Left ventricle myocardium inferior (tissue), 1 donor: ENCODE measurements around the gene RAC2. TPM values are rescaled to one million over a fixed set of nuclear protein-coding genes. Genes with fewer than 3 reads are reported as not detected.
"Not testable (repeated sequence)": the region's sequence is repeated elsewhere in the genome, so short reads cannot be mapped to it uniquely, and the experiment has no call there.

Experiments used
- DNase-seq: peaks from one replicate; pipeline ENCODE4 v3.0.0-alpha.2; 2020
- H3K27ac ChIP-seq: fragments of 200-600 bp; replicated peaks from 2 replicates; pipeline ENCODE4 v1.8.0; 2021
- H3K27me3 ChIP-seq: fragments of 200-600 bp; 2 replicates; pipeline ENCODE4 v1.8.0; 2021; ENCODE audit warnings: low read depth
- H3K36me3 ChIP-seq: fragments of 200-600 bp; 2 replicates; pipeline ENCODE4 v1.8.0; 2021
- H3K4me1 ChIP-seq: fragments of 200-600 bp; 2 replicates; pipeline ENCODE4 v1.8.0; 2021
- H3K4me3 ChIP-seq: fragments of 200-600 bp; 2 replicates; pipeline ENCODE4 v1.8.0; 2021; ENCODE audit warnings: mild to moderate bottlenecking, moderate library complexity
- H3K9me3 ChIP-seq: fragments of 200-600 bp; replicated peaks from 2 replicates; pipeline ENCODE4 v1.8.0; 2021
- intact Hi-C: fragments of 100-400 bp; cut with micrococcal nuclease; formaldehyde crosslinking; loops from one replicate; pipeline ENCODE4 v1.11.0; 2022
- total RNA-seq: library from RNA; stranded (reverse); fragmentation: NEBNext Ultra II Directional; extraction: Animal tissue kit (Norgen Biotek cat#: 25700); gene quantifications from one replicate; pipeline ENCODE4 v1.2.1, GENCODE V29; 2021
- TF ChIP-seq, protein P1 (sequence below): fragments of 200-600 bp; IDR thresholded peaks from 2 replicates; pipeline ENCODE4 v1.8.0; 2021; ENCODE audit warnings: antibody characterized with exemption, mild to moderate bottlenecking, borderline replicate concordance
- donor health status: DM: no; HTN: yes; CAD: no; lungs with severe emphysema.

The RAC2 gene
- total RNA-seq, 1 donor from 2014 or later: 1.8 TPM

DNA sequence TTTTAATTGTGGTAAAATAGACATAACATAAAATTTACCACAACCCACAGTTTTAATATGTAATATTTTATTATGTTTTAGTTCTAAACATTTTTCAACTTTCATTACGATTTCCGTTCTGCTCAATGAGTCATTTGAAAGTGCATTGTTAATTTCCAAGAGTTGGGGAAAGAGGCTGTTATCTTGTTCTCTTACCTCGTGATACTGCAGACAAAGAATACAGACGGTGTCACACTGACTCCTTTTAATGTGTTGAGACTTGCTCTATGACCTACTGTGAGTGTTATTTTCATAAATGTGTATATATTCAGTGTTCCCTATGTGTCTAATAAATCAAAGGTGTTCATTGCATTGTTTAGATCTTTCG lies 10.8 kb upstream of the RAC2 start:
- H3K4me1 ChIP-seq: peaks cover 6% of the 10 kb centered on the region
- TF ChIP-seq, protein P1, sequence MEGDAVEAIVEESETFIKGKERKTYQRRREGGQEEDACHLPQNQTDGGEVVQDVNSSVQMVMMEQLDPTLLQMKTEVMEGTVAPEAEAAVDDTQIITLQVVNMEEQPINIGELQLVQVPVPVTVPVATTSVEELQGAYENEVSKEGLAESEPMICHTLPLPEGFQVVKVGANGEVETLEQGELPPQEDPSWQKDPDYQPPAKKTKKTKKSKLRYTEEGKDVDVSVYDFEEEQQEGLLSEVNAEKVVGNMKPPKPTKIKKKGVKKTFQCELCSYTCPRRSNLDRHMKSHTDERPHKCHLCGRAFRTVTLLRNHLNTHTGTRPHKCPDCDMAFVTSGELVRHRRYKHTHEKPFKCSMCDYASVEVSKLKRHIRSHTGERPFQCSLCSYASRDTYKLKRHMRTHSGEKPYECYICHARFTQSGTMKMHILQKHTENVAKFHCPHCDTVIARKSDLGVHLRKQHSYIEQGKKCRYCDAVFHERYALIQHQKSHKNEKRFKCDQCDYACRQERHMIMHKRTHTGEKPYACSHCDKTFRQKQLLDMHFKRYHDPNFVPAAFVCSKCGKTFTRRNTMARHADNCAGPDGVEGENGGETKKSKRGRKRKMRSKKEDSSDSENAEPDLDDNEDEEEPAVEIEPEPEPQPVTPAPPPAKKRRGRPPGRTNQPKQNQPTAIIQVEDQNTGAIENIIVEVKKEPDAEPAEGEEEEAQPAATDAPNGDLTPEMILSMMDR: no peak
- peaks cover 99% of the 10 kb centered on the region for H3K27me3 ChIP-seq
- no peaks in the 10 kb centered on the region for H3K9me3 ChIP-seq
- no peaks in the 10 kb centered on the region for H3K36me3 ChIP-seq
- no peak overlapping the region for H3K4me3 ChIP-seq
- no peak for DNase-seq
- intact Hi-C loops: no loop called here
- no peak overlapping the region for H3K27ac ChIP-seq

DNA sequence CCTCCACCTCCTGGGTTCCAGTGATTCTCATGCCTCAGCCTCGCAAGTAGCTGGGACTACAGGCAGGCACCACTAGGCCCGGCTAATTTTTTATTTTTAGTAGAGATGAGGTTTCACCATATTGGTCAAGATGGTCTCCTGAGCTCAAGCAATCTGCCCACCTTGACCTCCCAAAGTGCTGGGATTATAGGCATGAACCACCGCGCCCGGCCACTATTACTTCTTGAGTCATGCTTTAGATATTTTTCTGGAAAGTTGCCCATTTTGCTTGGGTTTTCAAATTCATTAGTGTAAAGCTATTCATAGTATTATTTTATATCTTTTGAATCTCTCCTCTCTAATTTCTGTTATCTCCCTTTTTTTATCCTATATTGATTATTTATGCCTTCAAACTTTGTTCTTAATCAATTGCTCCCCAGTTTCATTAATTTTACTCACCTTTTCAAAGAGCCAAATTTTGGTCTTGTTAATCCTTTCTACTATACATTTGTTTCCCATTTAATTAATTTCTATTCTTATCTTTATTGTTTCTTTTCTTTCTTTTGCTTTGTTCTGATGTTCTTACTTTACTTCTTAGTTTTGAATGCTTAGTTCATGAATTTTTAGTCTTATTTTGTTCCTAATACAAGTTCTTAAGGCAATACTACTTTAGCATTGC lies 10.3 kb upstream of the RAC2 start:
- peaks cover 1% of the 10 kb centered on the region for H3K4me1 ChIP-seq
- H3K36me3 ChIP-seq: no peaks in the 10 kb centered on the region
- DNase-seq: no peak
- H3K27ac ChIP-seq: no peak overlapping the region
- TF ChIP-seq, protein P1: no peak
- H3K4me3 ChIP-seq: no peak overlapping the region
- peaks cover 97% of the 10 kb centered on the region for H3K27me3 ChIP-seq
- H3K9me3 ChIP-seq: no peaks in the 10 kb centered on the region
- intact Hi-C loops: no loop called here

DNA sequence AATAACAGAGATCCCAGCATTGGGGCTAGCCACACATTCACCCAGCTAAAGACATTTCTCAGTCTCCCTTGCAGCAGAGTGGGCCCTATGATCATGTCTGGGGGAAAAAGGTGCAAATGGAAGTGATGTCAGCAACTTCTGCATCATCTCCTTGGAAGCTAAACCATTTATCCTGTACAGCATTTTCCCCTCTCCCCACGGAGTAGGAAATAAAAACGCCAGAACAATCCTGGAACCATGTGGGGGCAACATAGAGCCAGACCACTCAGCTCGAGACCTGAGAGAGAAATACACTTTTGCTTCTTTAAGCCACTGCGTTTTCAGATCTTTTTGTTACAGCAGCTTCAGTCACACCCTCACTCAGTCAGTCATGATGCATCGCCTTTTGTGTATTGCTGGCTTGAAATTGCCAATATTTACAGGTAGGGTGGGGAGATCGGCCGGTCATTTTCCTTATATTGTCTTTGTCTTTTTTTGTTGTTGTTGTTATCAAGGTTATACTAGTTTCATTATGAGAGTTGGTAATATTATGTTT lies 9.1 kb upstream of the RAC2 start:
- H3K9me3 ChIP-seq: no peaks in the 10 kb centered on the region
- H3K27me3 ChIP-seq: peaks cover 90% of the 10 kb centered on the region
- H3K36me3 ChIP-seq: no peaks in the 10 kb centered on the region
- no peak overlapping the region for H3K4me3 ChIP-seq
- intact Hi-C loops: no loop called here
- TF ChIP-seq, protein P1: no peak
- H3K4me1 ChIP-seq: no peaks in the 10 kb centered on the region
- no peak overlapping the region for H3K27ac ChIP-seq
- no peak for DNase-seq

DNA sequence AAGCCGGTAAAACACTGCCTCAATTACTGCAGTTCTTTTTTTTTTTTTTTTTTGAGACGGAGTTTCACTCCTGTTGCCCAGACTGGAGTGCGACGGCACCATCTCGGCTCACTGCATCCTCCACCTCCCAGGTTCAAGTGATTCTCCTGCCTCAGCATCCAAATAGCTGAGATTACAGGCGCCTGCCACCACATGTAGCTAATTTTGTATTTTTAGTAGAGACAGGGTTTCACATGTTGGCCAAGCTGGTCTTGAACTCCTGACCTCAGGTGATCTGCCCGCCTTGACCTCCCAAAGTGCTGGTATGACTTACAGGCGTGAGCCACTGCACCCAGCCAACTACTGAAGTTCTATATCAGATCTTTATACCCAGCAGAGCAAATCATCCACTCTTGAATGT lies 7.8 kb upstream of the RAC2 start:
- H3K27ac ChIP-seq, H3K36me3 ChIP-seq, H3K4me1 ChIP-seq, H3K4me3 ChIP-seq, H3K9me3 ChIP-seq, intact Hi-C loops, DNase-seq: not testable (repeated sequence)
- peaks cover 76% of the 10 kb centered on the region for H3K27me3 ChIP-seq

DNA sequence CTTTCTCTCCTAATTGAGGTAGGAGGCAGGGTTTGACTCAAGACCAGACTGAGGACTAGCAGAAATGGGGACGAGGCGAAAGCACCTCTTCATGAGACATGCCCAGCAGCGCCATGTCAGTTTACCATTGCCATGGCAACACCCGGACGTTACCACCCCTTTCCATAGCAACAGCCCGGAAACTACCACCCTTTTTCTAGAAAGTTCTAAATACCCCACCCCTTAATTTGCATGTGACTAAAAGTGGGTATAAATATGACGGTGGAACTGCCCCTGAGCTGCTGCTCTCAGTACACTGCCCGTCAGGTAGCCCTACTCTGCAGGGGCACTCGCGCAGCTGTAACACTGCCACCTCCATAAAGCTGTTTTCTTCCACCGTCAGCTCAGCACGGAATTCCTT lies 5.9 kb upstream of the RAC2 start:
- no peaks in the 10 kb centered on the region for H3K4me1 ChIP-seq
- no peak overlapping the region for H3K4me3 ChIP-seq
- no peak overlapping the region for H3K27ac ChIP-seq
- H3K27me3 ChIP-seq: peaks cover 64% of the 10 kb centered on the region
- no peaks in the 10 kb centered on the region for H3K36me3 ChIP-seq
- TF ChIP-seq, protein P1: no peak
- intact Hi-C loops: no loop called here
- DNase-seq: no peak
- no peaks in the 10 kb centered on the region for H3K9me3 ChIP-seq

DNA sequence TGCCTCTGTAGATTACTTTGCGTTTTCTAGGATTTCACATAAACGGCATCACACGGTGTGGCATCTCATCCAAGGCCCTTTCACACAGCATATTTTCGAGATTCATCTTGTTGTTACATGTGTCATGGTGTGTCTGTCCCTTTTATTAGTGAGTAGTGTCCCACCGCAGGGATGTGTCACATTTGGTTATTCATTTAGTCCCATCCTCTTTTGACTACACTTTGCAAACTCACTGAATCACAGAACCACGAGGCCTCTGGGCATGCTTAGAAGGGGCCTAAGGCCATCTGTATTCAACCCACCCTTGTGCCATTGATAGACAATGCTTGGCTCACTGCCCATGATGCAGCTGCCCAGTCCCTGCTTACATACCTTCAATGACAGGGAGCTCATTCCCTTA lies 4.2 kb upstream of the RAC2 start:
- TF ChIP-seq, protein P1: no peak
- Histone ChIP-seq H3K27me3 (peaks cover 65% of the 10 kb centered on the region), H3K36me3 (no peaks in the 10 kb centered on the region), H3K27ac (no peak overlapping the region), H3K4me1 (peaks cover 5% of the 10 kb centered on the region), H3K4me3 (no peak overlapping the region), H3K9me3 (no peaks in the 10 kb centered on the region)
- intact Hi-C loops: no loop called here
- no peak for DNase-seq
